ENCODE measurements around the gene ZGPAT. TPM values are rescaled to one million over a fixed set of nuclear protein-coding genes. Genes with fewer than 3 reads are reported as not detected.

ZGPAT gene
- total and polyA plus RNA-seq, 9 of the 15 experiments (the other 6 are each of a cell fraction or from before 2014, with no cell fraction given), result 0.14 to 26.6 (median 7.4) TPM

- TF ChIP-seq SAFB (IDR thresholded peaks at IDR 0.05; ENCODE audit: borderline replicate concordance, low read depth, low read length), result peak; percentile 95
- peak; percentile 59 for TF ChIP-seq EGR1 (conservative IDR thresholded peaks at IDR 0.05)
- TF ChIP-seq MXD1 (CRISPR knock-in tag; IDR thresholded peaks at IDR 0.05; ENCODE audit: borderline replicate concordance, poor library complexity, severe bottlenecking), result no peak
- TF ChIP-seq BRCA1 (IDR thresholded peaks at IDR 0.05), result no peak
- no peak; the same call in 1 of the 2 replicates for TF ChIP-seq BRCA1 (CRISPR knock-in tag; IDR thresholded peaks at IDR 0.05)
- 0 out of 2 replicates have a peak, but pooled peaks have one; percentile 26 for TF ChIP-seq THAP12 (CRISPR knock-in tag; IDR thresholded peaks at IDR 0.05)
- peak; percentile 76 for TF ChIP-seq POLR2G (IDR thresholded peaks at IDR 0.05; ENCODE audit: low read depth, low read length)
- peak; percentile 80 for TF ChIP-seq ZNF766 (CRISPR knock-in tag; conservative IDR thresholded peaks at IDR 0.05)
- peak; percentile 56 for TF ChIP-seq NCOA6 (IDR thresholded peaks at IDR 0.05)
- peak in 1 of 2 experiments; percentile 39 for TF ChIP-seq E2F6 (IDR thresholded peaks at IDR 0.05; ENCODE audit: borderline replicate concordance in 1 of 2, extremely low read depth in 1 of 2, insufficient read depth in 1 of 2, insufficient read length in 1 of 2, low read depth in 1 of 2, low read length in 1 of 2, poor library complexity in 1 of 2, severe bottlenecking in 1 of 2)
- TF ChIP-seq CBX5 (IDR thresholded peaks at IDR 0.05; ENCODE audit: borderline replicate concordance, low read depth), result no peak
- 0 out of 2 replicates have a peak, but pooled peaks have one; percentile 1 for TF ChIP-seq FOSL1 (tag; conservative IDR thresholded peaks at IDR 0.05)
- peak; percentile 74; the same call in 1 of the 2 replicates for TF ChIP-seq ZBTB7A (IDR thresholded peaks at IDR 0.05; ENCODE audit: borderline replicate concordance, control insufficient read depth, low read depth, low read length)
- TF ChIP-seq SMAD4 (CRISPR knock-in tag; conservative IDR thresholded peaks at IDR 0.05), result peak; percentile 71
- TF ChIP-seq CXXC5 (CRISPR knock-in tag; IDR thresholded peaks at IDR 0.05), result peak; percentile 45; the same call in 1 of the 2 replicates
- TF ChIP-seq ZNF124 (CRISPR knock-in tag; IDR thresholded peaks at IDR 0.05), result no peak
- TF ChIP-seq GATAD2A (IDR thresholded peaks at IDR 0.05), result 0 out of 2 replicates have a peak, but pooled peaks have one; percentile 8
- no peak for TF ChIP-seq ZNF780A (CRISPR knock-in tag; IDR thresholded peaks at IDR 0.05)
- no peak for TF ChIP-seq STAG1 (CRISPR knock-in tag; IDR thresholded peaks at IDR 0.05; ENCODE audit: borderline replicate concordance)
- no peak for TF ChIP-seq UBTF (IDR thresholded peaks at IDR 0.05; ENCODE audit: borderline replicate concordance in 1 of 2, low read depth in 2 of 2, low read length in 2 of 2)
- TF ChIP-seq PHF8 (IDR thresholded peaks at IDR 0.05; ENCODE audit: borderline replicate concordance, low read length), result peak; percentile 35; the same call in 1 of the 2 replicates
These were observed 32.3 kb downstream of the ZGPAT start (continued) for GRCh38 chr20:63740070-63740626.
